ENCODE measurements around the gene ZBTB4. TPM values are rescaled to one million over a fixed set of nuclear protein-coding genes. Genes with fewer than 3 reads are reported as not detected.

ZBTB4 gene
- total RNA-seq, 2 experiments from 2014 or later, result 3.5 to 3.9 TPM

DNA sequence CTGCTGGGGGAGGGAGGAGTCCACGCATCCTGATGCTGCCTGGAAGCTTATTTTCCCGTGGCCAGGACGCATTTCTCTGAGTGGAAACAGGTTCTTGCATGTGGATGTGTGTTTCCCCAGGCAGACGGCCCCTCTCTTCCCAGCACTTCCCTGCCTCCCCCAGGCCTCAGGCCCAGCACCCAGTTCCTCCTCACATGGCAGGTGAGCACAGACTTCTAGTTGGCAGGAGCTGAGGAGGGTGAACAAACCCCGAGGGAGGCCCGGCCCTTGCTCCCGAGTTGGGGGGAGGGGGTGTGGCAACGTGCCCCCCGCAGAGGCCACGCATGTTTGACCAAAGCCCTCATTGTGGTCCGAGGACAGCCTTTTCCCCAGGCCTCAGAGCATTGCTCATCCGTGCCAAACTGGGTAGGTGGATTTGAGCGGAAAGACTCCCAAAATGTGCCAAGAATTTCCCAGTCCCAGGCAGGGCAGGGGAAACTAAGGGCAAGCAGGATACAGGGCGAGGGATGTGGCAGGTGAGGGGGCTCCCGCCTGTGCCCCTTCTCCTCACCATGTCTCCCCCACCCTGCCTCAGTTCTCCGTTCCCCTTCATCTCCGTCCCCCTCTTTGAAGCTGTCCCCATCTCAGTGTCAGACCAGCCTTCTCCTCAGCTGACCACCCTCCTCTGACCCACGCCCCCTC lies 60.8 kb downstream of the ZBTB4 start:
- H4K20me1 ChIP-seq (ENCODE audit: insufficient read depth, low read length), result no peaks in the 10 kb centered on the region
- no peaks in the 10 kb centered on the region for H3K4me1 ChIP-seq (ENCODE audit: insufficient read depth, low read length, poor library complexity, severe bottlenecking)
- H2AFZ ChIP-seq (ENCODE audit: low read length), result no peak overlapping the region
- TF ChIP-seq, protein P1, sequence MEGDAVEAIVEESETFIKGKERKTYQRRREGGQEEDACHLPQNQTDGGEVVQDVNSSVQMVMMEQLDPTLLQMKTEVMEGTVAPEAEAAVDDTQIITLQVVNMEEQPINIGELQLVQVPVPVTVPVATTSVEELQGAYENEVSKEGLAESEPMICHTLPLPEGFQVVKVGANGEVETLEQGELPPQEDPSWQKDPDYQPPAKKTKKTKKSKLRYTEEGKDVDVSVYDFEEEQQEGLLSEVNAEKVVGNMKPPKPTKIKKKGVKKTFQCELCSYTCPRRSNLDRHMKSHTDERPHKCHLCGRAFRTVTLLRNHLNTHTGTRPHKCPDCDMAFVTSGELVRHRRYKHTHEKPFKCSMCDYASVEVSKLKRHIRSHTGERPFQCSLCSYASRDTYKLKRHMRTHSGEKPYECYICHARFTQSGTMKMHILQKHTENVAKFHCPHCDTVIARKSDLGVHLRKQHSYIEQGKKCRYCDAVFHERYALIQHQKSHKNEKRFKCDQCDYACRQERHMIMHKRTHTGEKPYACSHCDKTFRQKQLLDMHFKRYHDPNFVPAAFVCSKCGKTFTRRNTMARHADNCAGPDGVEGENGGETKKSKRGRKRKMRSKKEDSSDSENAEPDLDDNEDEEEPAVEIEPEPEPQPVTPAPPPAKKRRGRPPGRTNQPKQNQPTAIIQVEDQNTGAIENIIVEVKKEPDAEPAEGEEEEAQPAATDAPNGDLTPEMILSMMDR (conservative IDR thresholded peaks at IDR 0.05; ENCODE audit: low read length), result no peak
- no peak for TF ChIP-seq EZH2phosphoT487 (IDR thresholded peaks at IDR 0.05; ENCODE audit: borderline replicate concordance, low read depth, low read length)
- CTCF ChIA-PET (ENCODE audit: unreplicated experiment), result no interaction called here
- no peaks in the 10 kb centered on the region for H3K9me3 ChIP-seq (ENCODE audit: low read length)
- POLR2A ChIA-PET, result interaction anchor here (0.8 kb wide), 1 partner anchor 15 kb away, joined by 3 read pairs; the partner anchor contains the start of gene TMEM256
- BruUV-seq (replicated peaks), result no TSS peak
- no peak overlapping the region for H3K27ac ChIP-seq (ENCODE audit: low read depth, low read length, poor library complexity, severe bottlenecking)
- H3K79me2 ChIP-seq (ENCODE audit: insufficient read depth, low read depth, low read length), result no peaks in the 10 kb centered on the region
- no peak overlapping the region for H3K4me2 ChIP-seq (ENCODE audit: low read length)
- no peaks in the 10 kb centered on the region for H3K36me3 ChIP-seq (ENCODE audit: insufficient read depth, low read length)
- intact Hi-C loops (cut with micrococcal nuclease; ENCODE audit: unreplicated experiment), result no loop called here
- no peak overlapping the region for H3K4me3 ChIP-seq (ENCODE audit: low read depth, low read length, poor library complexity, severe bottlenecking)
- H3K9me2 ChIP-seq (ENCODE audit: insufficient read depth, low read length), result no peaks in the 10 kb centered on the region
- DNase-seq (ENCODE audit: low spot score), result no peak

DNA sequence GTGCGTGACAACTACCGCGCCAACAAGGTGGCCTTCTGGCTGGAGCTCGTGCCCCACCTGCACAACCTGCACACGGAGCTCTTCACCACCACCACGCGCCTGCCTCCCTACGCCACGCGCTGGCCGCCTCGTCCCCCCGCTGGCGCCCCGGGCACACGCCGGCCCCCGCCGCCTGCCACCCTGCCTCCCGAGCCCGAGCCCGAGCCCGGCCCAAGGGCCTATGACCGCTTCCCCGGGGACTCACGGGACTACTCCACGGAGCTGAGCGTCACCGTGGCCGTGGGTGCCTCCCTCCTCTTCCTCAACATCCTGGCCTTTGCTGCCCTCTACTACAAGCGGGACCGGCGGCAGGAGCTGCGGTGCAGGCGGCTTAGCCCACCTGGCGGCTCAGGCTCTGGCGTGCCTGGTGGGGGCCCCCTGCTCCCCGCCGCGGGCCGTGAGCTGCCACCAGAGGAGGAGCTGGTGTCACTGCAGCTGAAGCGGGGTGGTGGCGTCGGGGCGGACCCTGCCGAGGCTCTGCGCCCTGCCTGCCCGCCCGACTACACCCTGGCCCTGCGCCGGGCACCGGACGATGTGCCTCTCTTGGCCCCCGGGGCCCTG lies 62.3 kb downstream of the ZBTB4 start:
- BruUV-seq (replicated peaks), result no TSS peak
- no peaks in the 10 kb centered on the region for H3K36me3 ChIP-seq (ENCODE audit: insufficient read depth, low read length)
- ChIA-PET POLR2A (no interaction called here), CTCF (ENCODE audit: unreplicated experiment) (no interaction called here)
- H2AFZ ChIP-seq (ENCODE audit: low read length), result no peak overlapping the region
- no peak overlapping the region for H3K4me3 ChIP-seq (ENCODE audit: low read depth, low read length, poor library complexity, severe bottlenecking)
- intact Hi-C loops (cut with micrococcal nuclease; ENCODE audit: unreplicated experiment), result no loop called here
- no peaks in the 10 kb centered on the region for H3K79me2 ChIP-seq (ENCODE audit: insufficient read depth, low read depth, low read length)
- no peak overlapping the region for H3K4me2 ChIP-seq (ENCODE audit: low read length)
- H3K9me3 ChIP-seq (ENCODE audit: low read length), result no peaks in the 10 kb centered on the region
- H3K9me2 ChIP-seq (ENCODE audit: insufficient read depth, low read length), result no peaks in the 10 kb centered on the region
- DNase-seq (ENCODE audit: low spot score), result no peak
- no peaks in the 10 kb centered on the region for H3K4me1 ChIP-seq (ENCODE audit: insufficient read depth, low read length, poor library complexity, severe bottlenecking)
- no peak overlapping the region for H3K27ac ChIP-seq (ENCODE audit: low read depth, low read length, poor library complexity, severe bottlenecking)
- TF ChIP-seq EZH2phosphoT487 (IDR thresholded peaks at IDR 0.05; ENCODE audit: borderline replicate concordance, low read depth, low read length), result no peak
- TF ChIP-seq, protein P1 (conservative IDR thresholded peaks at IDR 0.05; ENCODE audit: low read length), result no peak
- H4K20me1 ChIP-seq (ENCODE audit: insufficient read depth, low read length), result no peaks in the 10 kb centered on the region

DNA sequence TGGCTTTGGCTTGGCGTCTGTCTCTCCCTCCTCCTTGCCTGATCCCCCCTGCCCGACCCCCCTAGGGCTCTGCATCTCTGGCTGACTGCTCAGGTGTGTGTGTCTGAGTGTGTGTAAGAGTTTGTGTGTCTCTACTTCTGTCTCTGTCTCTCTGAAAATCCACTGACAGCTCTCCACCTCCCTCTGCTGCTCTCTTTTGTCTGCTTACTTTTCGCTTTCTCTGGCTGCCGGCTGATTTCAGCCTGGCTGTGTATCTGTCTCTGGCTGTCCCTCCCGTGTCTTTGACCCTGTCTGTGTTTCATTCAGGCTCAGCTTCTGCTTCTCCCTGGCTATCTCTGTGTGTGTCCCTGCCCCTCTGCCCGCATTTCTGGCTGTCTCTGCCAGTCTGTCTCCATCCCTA lies 63.1 kb downstream of the ZBTB4 start:
- no peak overlapping the region for H3K27ac ChIP-seq (ENCODE audit: low read depth, low read length, poor library complexity, severe bottlenecking)
- no peaks in the 10 kb centered on the region for H3K9me3 ChIP-seq (ENCODE audit: low read length)
- POLR2A ChIA-PET, result interaction anchor here (0.6 kb wide), 2 partner anchors 61 to 113 kb away, joined by 3 to 6 read pairs; partner anchors contain the start of gene TMEM95
- no TSS peak for BruUV-seq (replicated peaks)
- H3K4me1 ChIP-seq (ENCODE audit: insufficient read depth, low read length, poor library complexity, severe bottlenecking), result no peaks in the 10 kb centered on the region
- H3K36me3 ChIP-seq (ENCODE audit: insufficient read depth, low read length), result no peaks in the 10 kb centered on the region
- no peak overlapping the region for H2AFZ ChIP-seq (ENCODE audit: low read length)
- intact Hi-C loops (cut with micrococcal nuclease; ENCODE audit: unreplicated experiment), result no loop called here
- no peak for TF ChIP-seq EZH2phosphoT487 (IDR thresholded peaks at IDR 0.05; ENCODE audit: borderline replicate concordance, low read depth, low read length)
- TF ChIP-seq, protein P1 (conservative IDR thresholded peaks at IDR 0.05; ENCODE audit: low read length), result peak; percentile 36
- no peaks in the 10 kb centered on the region for H4K20me1 ChIP-seq (ENCODE audit: insufficient read depth, low read length)
- CTCF ChIA-PET (ENCODE audit: unreplicated experiment), result no interaction called here
- no peaks in the 10 kb centered on the region for H3K79me2 ChIP-seq (ENCODE audit: insufficient read depth, low read depth, low read length)
- DNase-seq (ENCODE audit: low spot score), result no peak
- H3K4me3 ChIP-seq (ENCODE audit: low read depth, low read length, poor library complexity, severe bottlenecking), result no peak overlapping the region
- no peaks in the 10 kb centered on the region for H3K9me2 ChIP-seq (ENCODE audit: insufficient read depth, low read length)
- no peak overlapping the region for H3K4me2 ChIP-seq (ENCODE audit: low read length)
